Fibroblast of peridontal ligament (primary cell): ENCODE data around the gene LMNA.

Experiments used
- DNase-seq: peaks from one replicate; pipeline ENCODE4 v3.0.0-alpha.2; 2010; ENCODE audit errors: extremely low read depth

Gene LMNA

DNA sequence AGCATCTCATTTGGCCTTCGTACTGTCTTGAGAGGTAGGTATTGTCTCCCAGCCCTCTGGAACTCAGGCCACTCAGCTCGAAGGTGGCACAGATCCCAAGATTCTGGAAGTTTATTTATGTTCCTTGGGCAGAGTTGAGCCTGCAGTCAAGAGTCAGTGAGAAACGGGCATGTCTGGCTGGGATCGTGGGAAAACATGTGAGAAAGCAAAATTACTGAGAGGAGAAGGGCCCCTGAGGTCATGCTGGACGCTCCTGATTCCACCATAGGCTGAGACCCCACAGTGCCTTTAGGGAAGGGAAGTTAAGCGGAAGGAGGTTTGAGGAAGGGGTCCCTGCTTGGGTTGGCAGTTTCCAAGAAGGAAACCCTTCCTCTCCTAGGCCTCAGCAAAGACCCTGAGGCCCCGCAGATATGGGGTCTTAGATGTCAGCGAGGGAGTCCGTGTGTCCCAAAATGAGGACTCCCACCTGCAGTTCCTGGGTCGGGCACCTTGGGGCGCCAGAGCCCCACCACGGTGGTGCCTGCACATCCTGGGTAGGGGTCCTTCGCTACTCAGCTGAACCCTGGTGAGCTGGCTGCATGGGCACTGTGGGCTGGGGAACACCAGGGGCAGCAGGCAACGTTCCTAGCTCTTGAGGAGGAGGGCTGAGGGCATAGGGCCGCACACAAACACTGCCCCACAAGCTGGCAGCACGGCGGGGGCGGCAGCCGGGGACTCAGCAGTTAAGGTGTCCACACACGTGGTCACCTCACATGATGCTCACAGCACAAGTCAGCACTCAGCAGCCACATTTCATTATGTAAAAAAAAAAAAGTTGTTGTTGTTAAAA lies 26.6 kb downstream of the LMNA start:
- peak; percentile 81 for DNase-seq

DNA sequence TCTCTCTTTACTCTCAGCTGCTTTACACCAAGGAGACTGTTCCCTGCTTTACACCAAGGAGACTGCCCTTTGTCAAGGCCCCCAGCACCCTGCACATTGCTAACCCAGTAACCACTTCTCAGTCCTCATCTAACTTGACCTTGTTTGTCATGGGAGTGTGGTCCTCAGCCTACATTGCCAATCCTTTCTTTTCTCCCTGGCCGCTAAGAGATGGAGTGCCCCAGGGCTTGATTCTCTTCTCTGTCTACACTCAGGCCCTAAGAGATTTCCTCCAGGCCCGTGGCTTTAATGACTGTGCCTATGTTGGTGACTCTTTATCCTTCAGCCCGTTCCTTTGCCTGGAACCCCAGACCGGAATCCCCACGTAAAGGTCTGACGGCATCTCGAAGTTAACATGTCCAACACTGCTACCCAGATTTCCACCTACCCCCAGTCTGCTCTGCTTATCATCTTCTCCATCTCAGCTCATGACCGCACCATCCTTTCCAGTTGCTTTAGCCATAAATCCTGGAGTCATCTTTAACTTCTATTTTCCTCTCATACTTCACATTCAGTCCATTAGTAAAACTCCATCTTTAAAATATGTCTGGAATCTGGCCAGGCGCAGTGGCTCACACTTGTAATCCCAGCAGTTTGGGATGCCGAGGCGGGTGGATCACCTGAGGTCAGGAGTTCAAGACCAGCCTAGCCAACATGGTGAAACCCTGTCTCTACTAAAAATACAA lies 29.4 kb downstream of the LMNA start:
- peak; percentile 40 for DNase-seq

DNA sequence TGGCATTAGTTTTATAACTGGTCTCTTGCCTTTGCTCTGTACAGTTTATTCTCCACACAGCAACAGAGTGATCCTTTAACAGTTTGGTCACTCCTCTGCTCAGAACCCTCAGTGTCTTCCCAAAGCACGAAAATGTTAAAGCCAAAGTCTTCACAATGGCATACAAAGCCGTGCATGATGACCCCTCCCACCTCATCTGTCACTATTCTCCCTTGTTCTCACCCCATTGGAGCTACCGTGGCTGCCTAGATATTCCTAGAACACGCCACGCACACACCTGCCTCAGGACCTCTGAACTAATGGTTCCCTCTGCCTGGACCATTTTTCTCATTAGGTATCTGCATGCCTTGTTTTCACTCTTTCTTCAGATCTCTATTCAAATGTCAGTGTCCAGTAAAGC lies 30.2 kb downstream of the LMNA start:
- no peak for DNase-seq

DNA sequence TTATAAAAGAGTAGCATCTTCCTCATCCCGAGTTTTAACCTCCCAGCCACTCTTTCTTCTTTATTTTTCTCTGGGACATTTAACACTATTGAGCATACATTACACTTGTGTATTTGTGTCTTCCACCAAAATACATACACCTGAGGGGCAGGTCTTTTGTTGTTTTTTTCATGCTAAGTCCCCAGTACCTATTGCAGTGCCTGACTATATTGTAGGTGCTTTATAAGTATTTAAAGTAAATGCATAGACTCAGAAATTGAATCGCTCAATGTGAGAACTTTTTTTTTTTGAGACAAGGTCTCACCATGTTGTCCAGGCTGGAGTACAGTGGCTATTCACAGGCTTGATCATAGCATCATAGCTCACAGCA lies 31.1 kb downstream of the LMNA start:
- DNase-seq: no peak

DNA sequence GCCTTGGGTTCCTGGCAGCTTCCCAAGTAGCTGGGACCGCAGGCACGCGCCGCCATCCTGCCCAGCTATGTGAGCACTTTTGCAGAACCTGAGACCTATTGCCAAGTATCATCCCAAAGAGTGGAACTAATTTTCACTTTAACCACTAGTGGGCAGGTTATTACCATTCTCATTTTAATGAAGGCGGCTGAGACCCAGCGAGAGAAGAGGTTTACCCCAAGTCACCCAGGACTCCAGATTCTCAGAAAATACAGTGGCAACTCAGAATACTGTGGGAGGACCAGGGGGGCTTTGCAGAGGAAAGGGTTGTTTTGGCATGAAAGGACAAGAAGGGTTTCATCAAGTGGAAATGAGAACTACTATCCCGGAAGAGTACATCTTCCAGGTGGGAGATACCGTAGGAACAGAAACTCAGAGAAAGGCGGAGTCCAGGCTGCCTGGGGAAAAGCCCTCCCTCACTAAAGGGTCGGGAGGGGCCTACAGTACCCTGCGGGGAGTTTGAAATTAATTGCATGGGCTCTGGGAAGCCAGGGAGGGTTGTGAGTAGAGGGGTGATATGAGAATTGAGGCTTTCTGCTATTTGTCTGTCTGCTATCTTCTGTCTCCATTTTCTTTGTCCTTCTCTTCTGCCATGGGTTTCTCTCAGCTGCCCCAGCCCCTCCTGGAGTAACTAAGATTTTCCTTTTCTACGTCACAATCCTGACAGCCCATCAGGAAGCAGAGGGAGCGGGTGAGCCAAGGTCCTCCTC lies 31.7 kb downstream of the LMNA start:
- DNase-seq: peak; percentile 97

DNA sequence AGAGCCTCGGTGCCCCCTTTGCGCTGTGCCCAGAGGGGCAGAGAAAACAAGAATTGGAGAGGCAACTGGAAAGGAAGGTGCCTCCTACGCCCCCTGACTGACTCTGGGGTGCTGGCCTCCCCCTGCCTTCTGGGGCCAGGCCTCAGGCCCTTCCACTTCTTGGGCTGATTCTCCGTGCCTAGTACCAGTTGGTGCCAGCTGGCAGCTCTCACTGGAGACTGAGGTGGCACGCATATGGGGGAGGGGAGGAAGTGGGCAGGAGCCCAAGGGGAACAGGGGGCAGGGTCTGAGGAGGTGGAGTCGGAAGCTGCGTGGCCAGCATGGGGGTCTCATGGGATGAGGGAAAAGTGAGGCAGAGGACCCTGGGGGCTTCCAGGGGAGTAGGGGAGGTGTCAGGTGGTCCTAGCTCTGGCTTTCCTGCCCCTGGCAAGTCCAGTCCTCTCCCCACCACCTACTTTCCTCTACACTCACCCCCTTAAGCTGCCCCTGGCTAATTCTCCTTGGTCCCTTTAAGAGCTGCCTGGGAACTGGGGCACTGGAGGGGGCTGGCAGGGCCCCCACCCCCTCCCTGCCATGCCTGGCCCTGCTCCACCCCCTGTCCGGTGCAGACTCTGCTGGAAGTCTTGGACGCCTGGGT lies 32.4 kb downstream of the LMNA start:
- peak; percentile 51 for DNase-seq

DNA sequence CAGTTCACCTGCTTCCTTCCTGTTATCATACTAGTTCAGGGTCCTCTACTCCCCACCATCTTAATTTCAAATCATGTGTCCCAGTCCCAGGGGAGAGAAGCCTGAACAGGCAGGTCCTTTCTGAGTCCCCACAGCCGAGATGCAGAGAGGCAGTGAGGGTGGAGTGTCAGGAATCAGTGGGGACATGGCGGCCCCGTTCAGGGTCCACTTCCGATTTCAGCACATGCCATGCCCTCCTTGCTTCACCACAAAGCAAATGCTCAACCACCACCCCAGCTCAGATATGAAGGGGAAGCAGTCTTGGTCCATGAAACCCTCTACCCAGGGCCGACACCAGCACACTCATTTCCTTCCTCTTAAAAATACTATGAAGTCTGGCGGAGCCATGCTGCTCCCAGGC lies 33.7 kb downstream of the LMNA start:
- no peak for DNase-seq

DNA sequence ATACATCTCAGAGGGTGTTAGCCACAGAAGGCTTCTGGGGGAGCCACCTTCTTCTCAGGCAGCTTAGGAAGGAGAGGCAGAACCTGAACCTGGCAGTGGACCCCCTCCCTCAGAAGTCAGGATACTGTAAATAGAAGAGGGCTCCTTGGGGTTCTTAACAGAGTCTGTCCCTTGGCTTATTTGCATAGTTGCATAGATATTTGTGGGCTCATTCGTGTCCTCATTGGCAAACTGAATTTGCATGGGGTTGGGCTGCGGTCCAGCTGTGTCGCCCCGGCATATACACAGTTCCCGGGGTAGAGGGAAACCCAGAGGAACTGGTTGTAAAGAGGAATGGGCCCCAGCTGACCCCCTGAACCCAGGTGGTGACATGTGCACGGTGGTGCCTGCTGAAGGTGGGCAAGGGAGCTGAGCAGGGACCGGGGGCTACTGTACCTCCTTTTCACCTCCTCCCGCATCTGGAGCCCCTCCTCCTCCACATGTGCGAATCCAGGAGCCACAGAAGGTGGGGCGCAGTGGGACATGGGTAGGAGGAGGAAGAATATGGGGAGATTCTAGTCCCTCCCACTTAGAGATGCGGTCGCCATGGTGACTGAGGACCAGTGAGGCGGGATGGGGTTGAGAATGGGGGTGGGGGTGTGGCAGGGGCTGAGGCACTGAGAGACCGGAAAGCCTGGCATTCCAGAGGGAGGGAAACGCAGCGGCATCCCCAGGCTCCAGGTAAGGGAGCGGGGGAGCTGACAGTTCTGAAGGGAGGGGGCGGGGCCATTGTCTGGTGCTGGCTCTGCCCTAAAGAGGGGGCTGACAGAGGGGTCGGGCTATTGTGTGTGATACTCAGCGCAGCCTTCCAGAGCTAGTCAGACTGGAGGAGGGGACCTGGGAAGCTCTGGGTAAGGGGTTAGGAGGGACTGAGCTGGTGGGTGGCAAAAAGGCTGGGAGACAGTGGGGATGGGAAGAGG lies 35.1 kb downstream of the LMNA start:
- no peak for DNase-seq

DNA sequence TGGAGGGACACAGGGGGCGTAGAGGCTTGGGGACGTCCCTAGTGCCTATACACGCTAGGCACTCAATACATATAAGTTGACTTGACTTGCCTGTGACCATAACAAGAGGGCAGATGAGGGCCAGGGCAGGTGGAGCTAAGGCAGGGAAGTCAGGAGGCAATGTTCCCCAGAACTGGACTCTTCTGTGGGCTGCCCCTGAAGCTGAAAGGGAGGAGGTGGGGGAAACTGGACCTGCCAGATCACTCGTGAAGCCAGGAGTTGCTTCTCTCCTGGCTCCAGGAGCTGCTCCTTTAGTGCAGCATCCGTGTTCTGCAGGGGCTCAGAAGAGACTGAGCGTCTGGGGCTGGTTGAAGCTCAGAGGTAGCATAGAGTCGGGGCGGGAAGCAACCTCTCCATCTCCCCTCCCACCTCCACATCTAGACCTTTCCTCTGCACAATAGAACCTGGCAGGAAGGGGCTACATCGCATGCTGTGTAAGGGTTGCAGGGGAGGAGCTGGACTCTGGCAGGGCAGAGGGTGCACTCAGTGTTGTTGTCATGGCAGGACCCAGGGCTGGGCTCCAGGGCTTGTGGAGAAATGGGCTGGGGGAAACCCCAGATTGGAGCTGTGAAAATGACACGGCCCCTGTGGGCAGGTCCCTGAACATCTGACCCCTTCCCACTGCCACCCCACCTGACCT lies 36.0 kb downstream of the LMNA start:
- no peak for DNase-seq

DNA sequence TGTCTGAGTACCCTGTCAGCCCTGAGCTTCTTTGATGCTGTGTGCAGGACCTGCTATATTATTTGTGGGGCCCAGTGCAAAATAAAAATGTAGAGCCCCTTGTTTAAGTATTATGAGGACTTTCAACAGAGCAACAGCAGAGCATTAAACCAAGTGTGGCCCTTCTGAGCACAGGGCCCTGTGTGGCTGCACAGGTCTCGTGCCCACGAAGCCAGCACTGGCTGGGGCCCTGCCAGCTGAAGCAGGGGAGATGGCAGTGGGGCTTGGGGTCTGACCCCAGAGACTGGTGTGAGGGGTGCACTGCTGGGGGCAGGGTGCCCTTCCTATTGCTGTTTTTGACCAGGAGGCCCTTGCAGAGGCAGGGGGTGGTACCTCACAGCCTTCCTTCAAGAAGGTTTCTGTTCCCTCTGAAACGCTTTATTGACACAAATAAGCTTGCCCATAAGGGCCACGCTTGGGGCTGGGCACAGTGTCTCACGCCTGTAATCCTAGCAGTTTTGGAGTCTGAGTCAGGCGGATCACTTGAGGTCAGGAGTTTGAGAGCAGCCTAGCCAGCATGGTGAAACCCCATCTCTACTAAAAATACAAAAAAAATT lies 36.7 kb downstream of the LMNA start:
- DNase-seq: peak; percentile 58

DNA sequence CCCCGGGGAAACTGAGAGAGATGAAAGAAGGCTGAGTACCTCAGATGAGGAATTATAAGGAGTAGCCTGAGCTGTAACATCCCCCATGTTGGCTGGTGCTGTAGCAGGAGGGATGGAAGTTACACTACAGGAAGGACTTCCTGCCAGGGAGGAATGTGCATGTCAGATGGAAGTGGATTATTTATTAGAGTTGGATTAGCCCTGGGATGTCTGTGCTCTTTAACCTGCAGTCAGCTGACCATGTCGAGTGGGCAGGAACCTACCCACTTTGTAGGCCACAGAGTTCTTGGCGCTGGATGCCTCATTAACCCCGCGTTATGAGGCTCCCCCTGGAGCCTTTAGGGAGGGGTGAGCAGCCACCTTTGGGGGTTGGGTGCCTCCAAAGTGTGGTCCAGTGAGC lies 38.1 kb downstream of the LMNA start:
- no peak for DNase-seq

DNA sequence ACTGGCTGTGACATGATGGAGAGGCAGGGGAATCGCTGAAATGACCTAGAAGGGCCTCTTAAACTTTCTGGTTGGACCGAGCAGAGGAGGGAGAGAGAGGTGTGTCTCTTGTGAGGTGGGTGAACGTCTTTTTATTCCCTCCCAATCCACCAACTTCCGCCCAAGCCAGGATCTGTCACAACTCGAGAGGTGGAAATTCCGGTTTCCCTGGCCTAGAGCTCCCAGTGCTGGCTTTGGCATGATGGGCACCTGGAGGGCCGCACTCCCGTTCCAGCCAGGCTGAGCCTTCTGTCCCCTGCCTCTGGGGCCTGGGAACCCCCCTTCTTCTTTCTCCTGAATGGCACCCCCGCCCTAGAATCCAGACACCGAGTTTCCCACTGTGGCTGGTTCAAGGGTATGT lies 38.9 kb downstream of the LMNA start, which contains the start of gene SEMA4A:
TSS of gene SEMA4A (plus strand) at position 224 of the 400 bp plus-strand sequence. CDS start 994 bp downstream, outside the sequence.
- no peak for DNase-seq

DNA sequence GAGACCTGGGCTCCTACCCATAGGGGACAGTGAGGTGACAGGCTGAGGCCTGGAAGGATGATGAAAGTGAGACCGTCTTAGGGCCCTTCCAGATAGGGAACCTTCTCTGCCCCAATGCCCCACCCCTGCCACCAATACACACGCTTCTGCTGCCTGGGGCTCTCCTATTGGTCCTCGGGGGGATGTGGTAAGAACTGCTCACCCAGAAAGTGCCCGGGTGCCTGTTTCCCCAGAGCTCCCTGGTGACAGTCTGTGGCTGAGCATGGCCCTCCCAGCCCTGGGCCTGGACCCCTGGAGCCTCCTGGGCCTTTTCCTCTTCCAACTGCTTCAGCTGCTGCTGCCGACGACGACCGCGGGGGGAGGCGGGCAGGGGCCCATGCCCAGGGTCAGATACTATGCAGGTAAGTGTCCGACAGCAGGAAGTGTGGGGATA lies 39.8 kb downstream of the LMNA start:
- DNase-seq: no peak

DNA sequence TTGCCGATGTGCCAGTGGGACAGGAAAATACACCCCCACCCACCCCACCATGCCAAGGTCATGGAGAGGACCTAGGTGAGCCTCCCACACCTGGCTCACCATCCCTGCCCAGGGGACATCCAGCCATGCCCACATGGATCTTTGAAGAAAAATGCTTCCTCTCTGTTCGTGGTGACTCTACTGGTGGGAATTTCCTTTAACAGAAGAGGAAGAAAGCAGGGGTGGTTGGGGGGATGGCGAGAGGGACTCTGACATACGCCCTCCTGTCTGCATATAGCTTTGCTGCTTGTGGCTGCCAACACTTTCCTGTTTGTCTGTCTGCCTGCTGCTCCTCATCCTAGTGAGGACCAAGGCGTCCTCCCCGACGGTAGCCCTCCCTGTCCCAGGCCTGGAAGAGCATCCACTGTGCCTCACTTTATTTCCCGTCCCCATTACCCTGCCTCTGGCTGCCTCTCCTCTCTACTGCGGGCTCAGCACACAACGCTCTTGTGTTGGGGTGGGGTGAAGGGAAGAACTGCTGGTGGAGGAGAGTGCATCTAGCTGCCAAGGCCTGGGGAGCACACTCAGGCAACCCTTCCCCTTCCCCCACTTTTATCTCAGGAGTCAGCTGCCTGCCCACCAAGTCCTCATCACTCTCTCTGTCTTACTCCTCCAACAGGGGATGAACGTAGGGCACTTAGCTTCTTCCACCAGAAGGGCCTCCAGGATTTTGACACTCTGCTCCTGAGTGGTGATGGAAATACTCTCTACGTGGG lies 41.4 kb downstream of the LMNA start:
- no peak for DNase-seq

DNA sequence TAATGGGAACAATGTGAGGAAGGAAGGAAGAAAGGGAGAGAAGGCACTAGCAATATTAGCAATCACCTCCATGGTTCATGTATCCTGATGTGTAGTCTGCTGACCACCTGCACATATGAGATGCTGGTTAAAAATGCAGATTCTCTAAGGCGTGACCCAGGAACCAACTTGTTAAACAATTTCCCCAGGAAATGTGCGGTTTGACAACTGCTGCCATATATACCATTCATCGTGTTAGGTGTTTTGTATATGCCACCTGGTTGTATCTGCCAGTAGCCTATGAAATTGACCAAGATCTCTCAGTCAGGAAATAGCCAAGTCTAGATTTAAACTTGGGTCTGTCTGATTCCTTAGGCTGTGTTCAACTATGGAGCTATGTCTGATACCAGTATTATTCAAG lies 43.0 kb downstream of the LMNA start:
- DNase-seq: no peak

DNA sequence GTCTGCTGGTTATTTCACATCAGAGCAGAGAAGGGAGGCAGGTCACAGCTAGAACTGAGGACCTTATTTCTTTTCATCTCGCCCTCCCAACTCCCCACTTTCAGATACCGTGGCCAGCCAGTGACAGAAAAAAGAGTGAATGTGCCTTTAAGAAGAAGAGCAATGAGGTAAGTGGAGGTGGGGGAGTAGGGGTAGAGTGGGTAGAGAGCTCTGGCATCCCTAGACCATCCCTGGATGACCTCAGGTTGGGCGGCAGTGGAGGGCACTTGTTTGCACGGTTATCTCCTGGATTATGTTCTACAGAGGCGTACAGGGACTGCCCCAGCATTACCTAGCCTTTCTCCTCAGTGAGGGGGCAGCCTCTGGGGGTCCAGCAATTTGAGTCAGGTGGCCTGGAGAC lies 43.5 kb downstream of the LMNA start:
- no peak for DNase-seq

DNA sequence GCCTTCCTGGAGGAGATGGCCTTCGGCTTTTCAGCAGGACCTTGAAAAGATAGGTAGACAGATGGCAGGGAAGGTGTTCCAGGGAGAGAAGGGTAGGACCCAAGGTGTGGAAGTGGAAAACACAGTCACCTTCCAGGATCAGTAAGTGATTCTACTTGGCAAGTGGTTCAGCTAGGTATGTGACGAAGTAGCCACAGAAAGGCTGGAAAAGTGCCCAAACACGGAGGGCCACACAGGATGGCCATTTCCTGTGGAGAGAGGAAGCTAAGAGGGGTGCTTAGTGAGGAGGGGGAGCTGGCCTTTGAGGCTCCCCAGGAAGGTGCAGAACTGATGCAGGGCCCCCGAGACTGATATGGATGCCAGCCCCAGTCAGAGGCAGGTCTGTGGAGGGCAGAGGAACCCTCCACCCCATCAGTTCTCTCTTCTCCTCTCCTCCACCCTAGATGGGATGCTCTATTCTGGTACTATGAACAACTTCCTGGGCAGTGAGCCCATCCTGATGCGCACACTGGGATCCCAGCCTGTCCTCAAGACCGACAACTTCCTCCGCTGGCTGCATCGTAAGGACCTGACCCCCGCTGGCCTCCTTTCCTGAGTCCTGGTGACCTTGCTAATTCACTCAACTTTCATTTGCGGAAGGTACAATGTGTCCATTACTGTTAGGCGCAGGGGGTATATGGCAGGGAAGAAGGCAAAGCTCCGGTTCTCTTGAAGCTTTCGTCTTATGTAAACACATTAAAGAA lies 45.7 kb downstream of the LMNA start:
- no peak for DNase-seq

DNA sequence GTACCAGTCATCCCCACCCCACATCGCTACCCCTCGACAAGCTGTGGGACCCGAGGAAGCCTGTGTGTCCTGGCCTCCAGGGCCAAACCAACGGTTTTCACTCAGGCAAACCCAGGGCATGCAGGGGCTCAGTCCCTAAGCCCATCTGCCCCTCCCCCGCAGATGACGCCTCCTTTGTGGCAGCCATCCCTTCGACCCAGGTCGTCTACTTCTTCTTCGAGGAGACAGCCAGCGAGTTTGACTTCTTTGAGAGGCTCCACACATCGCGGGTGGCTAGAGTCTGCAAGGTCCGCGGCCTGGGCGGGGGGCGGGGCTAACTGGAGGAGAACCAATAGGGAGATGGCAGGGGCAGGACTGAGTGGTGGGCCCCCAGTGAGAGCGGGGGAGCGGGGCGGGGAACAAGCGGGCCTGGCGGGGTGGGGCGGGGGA lies 46.2 kb downstream of the LMNA start:
- DNase-seq: peak; percentile 48
